Caco-2 (cell line): ENCODE data around the gene ADNP2. TPM values are rescaled to one million over a fixed set of nuclear protein-coding genes. Genes with fewer than 3 reads are reported as not detected.

ENCODE experiments used
- BruUV-seq: library from RNA; stranded (reverse); fragments of 400-500 nt; replicated peaks from 2 replicates; lab custom pipeline; 2021; lab: Mats Ljungman, UMichigan
- CTCF ChIA-PET: fragments of 300-600 bp; sonication (Branson Sonifier 250); formaldehyde crosslinking; loops from one replicate; lab custom pipeline; 2022; ENCODE audit warnings: antibody characterized with exemption; lab: Charles Lee
- POLR2A ChIA-PET: fragments of 300-600 bp; sonication (Branson Sonifier 250); formaldehyde crosslinking; loops from one replicate; lab custom pipeline; 2022; ENCODE audit warnings: antibody characterized with exemption; lab: Charles Lee
- DNase-seq, 2 experiments: peaks; one replicate each; pipeline versions ENCODE4 v3.0.0 to v3.0.0-alpha.2; 2020 to 2022
- H3K27me3 ChIP-seq: replicated peaks from 2 replicates; pipeline ENCODE4 v1.6.0; 2011; ENCODE audit warnings: low read length; ENCODE audit not compliant: control insufficient read depth, insufficient read depth
- H3K36me3 ChIP-seq: 2 replicates; pipeline ENCODE4 v1.5.1; 2011; ENCODE audit warnings: low read length; ENCODE audit not compliant: control insufficient read depth, insufficient read depth
- H3K4me1 ChIP-seq: fragments of 250-450 bp; sonication (Bioruptor Pico); 2 replicates; pipeline ENCODE4 v1.5.1; 2020; ENCODE audit warnings: mild to moderate bottlenecking
- H3K4me3 ChIP-seq: 2 replicates; pipeline ENCODE4 v1.5.1; 2011; ENCODE audit warnings: low read depth, mild to moderate bottlenecking, control low read depth, low read length
- H3K9me3 ChIP-seq: fragments of 250-450 bp; sonication (Bioruptor Pico); 2 replicates; pipeline ENCODE4 v1.5.1; 2020; ENCODE audit warnings: mild to moderate bottlenecking, moderate library complexity
- H3K27ac Mint-ChIP-seq: one replicate; pipeline ENCODE4 v1.8.0; 2022; ENCODE audit warnings: mixed read lengths; ENCODE audit not compliant: unreplicated experiment
- H3K27me3 Mint-ChIP-seq: one replicate; pipeline ENCODE4 v1.8.0; 2022; ENCODE audit warnings: mixed read lengths; ENCODE audit not compliant: insufficient read depth, unreplicated experiment
- H3K36me3 Mint-ChIP-seq: one replicate; pipeline ENCODE4 v1.8.0; 2022; ENCODE audit warnings: mild to moderate bottlenecking, mixed read lengths; ENCODE audit not compliant: insufficient read depth, unreplicated experiment
- H3K4me1 Mint-ChIP-seq: one replicate; pipeline ENCODE4 v1.8.0; 2022; ENCODE audit warnings: low read depth, mixed read lengths; ENCODE audit not compliant: unreplicated experiment
- H3K4me3 Mint-ChIP-seq: one replicate; pipeline ENCODE4 v1.8.0; 2022; ENCODE audit warnings: mild to moderate bottlenecking, moderate library complexity, mixed read lengths; ENCODE audit not compliant: unreplicated experiment
- H3K9me3 Mint-ChIP-seq: one replicate; pipeline ENCODE4 v1.8.0; 2022; ENCODE audit warnings: mixed read lengths; ENCODE audit not compliant: unreplicated experiment
- intact Hi-C: fragments of 100-400 bp; cut with micrococcal nuclease; formaldehyde crosslinking; loops from one replicate; pipeline ENCODE4 v1.10.0; 2022; ENCODE audit not compliant: unreplicated experiment
- total RNA-seq: library from RNA; stranded (reverse); gene quantifications from 2 replicates; pipeline ENCODE4 v1.2.3, GENCODE V29; 2022
- TF ChIP-seq, protein P1 (sequence below), 2 experiments: fragments of 200-600 bp in 1 of 2; IDR thresholded peaks; 1 replicate in 1 of 2; 2 replicates in 1 of 2; pipeline versions ENCODE4 v1.5.1 to v1.8.0; 2011 to 2022; ENCODE audit warnings: antibody characterized with exemption in 1 of 2, control low read depth in 1 of 2, inconsistent platforms in 1 of 2, low read depth in 1 of 2, low read length in 1 of 2, mild to moderate bottlenecking in 1 of 2, moderate library complexity in 1 of 2; ENCODE audit not compliant: insufficient read depth in 1 of 2, severe bottlenecking in 1 of 2, unreplicated experiment in 1 of 2

The ADNP2 gene
- total RNA-seq, 1 experiment from 2014 or later: 22.1 TPM

DNA sequence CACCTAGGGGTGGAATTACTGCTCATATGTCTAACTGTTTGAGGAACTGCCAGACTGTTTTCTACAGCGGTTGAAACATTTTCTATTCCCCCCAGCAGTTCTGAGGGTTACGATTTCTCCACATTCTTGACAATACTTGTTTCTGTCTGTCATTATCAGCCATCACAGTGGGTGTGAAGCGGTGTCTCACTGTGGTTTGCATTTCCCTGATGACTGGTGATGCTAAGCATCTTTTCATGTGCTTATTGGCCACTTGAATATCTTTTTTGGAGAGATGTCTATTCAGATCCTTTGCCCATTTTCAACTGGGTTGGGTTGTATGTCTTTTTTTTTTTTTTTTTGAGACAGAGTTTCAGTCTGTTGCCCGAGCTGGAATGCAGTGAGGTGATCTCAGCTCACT is 63.0 kb downstream of the ADNP2 start:
- no TSS peak for BruUV-seq
- no peaks in the 10 kb centered on the region for H3K36me3 Mint-ChIP-seq
- no peak overlapping the region for H3K27ac Mint-ChIP-seq
- CTCF ChIA-PET: no interaction called here
- no peak for DNase-seq
- no peaks in the 10 kb centered on the region for H3K27me3 Mint-ChIP-seq
- H3K27me3 ChIP-seq: no peaks in the 10 kb centered on the region
- no peaks in the 10 kb centered on the region for H3K36me3 ChIP-seq
- TF ChIP-seq, protein P1, sequence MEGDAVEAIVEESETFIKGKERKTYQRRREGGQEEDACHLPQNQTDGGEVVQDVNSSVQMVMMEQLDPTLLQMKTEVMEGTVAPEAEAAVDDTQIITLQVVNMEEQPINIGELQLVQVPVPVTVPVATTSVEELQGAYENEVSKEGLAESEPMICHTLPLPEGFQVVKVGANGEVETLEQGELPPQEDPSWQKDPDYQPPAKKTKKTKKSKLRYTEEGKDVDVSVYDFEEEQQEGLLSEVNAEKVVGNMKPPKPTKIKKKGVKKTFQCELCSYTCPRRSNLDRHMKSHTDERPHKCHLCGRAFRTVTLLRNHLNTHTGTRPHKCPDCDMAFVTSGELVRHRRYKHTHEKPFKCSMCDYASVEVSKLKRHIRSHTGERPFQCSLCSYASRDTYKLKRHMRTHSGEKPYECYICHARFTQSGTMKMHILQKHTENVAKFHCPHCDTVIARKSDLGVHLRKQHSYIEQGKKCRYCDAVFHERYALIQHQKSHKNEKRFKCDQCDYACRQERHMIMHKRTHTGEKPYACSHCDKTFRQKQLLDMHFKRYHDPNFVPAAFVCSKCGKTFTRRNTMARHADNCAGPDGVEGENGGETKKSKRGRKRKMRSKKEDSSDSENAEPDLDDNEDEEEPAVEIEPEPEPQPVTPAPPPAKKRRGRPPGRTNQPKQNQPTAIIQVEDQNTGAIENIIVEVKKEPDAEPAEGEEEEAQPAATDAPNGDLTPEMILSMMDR (IDR thresholded peaks at IDR 0.05; ENCODE audit: insufficient read depth in 1 of 2, low read depth in 1 of 2, low read length in 1 of 2, severe bottlenecking in 1 of 2, unreplicated experiment in 1 of 2): no peak
- no peaks in the 10 kb centered on the region for H3K4me1 Mint-ChIP-seq
- H3K4me3 Mint-ChIP-seq: no peak overlapping the region
- H3K9me3 ChIP-seq: no peaks in the 10 kb centered on the region
- intact Hi-C loops: no loop called here
- POLR2A ChIA-PET: no interaction called here
- H3K4me3 ChIP-seq: no peak overlapping the region
- H3K4me1 ChIP-seq: no peaks in the 10 kb centered on the region
- H3K9me3 Mint-ChIP-seq: no peaks in the 10 kb centered on the region

DNA sequence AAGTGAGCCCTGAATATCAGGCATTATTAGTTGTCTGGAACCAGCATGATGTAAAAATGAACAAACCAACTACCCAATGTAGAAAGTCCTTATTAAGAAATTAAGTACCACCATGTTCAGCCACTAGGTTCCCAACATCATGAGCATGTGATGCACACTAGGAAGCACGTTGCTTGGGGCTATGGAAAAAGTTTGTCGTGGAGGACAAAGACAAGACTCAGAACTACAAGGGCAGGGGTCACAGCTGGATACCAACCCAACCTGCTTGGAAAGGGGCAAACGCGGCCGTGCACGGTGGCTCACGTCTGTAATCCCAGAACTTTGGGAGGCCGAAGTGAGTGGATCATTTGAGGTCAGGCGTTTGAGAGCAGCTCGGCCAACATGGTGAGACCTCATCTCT is 64.0 kb downstream of the ADNP2 start:
- Mint-ChIP-seq H3K27me3 (no peaks in the 10 kb centered on the region), H3K4me1 (no peaks in the 10 kb centered on the region), H3K4me3 (no peak overlapping the region), H3K9me3 (no peaks in the 10 kb centered on the region), H3K36me3 (no peaks in the 10 kb centered on the region), H3K27ac (no peak overlapping the region)
- H3K4me1 ChIP-seq: no peaks in the 10 kb centered on the region
- H3K27me3 ChIP-seq: no peaks in the 10 kb centered on the region
- CTCF ChIA-PET: no interaction called here
- TF ChIP-seq, protein P1 (IDR thresholded peaks at IDR 0.05; ENCODE audit: insufficient read depth in 1 of 2, low read depth in 1 of 2, low read length in 1 of 2, severe bottlenecking in 1 of 2, unreplicated experiment in 1 of 2): no peak
- H3K4me3 ChIP-seq: no peak overlapping the region
- BruUV-seq: no TSS peak
- intact Hi-C loops: no loop called here
- H3K9me3 ChIP-seq: no peaks in the 10 kb centered on the region
- DNase-seq: no peak
- H3K36me3 ChIP-seq: no peaks in the 10 kb centered on the region
- POLR2A ChIA-PET: no interaction called here

DNA sequence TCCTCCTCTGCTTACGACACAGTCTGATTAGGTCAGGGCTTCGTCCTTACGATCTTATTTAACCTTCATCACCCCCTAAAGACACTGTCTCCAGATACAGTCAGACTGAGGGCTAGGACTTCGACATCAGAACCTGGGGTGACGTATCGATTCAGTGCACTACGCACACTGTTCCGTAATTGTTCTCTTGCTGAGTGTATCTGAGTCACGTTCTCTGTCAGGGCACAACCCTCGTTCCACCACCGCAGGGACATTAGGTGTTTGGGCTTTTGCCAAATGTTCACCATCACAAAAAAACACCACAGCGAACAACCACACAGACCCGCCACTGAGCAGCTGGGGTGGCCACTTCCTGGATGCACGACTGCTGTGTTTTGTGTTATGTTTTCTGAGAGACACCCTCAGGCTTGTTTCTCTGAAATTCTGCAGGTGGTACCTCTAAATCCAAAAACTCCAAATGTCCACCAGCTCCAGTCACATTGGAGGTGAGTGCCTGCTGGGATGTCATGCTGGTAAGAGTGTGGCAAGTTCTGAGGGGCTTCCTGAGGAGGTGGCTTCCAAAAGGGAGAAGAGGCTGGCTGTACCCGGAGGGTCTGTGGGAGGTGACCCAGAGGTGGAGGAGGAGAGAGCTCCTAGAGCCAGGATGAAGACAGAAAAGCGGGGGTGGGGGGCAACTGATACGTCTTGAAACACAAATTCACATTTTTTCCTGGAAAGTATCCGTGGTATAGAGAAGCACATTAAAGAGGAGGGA is 66.6 kb downstream of the ADNP2 start:
- POLR2A ChIA-PET: no interaction called here
- no peaks in the 10 kb centered on the region for H3K4me1 ChIP-seq
- CTCF ChIA-PET: no interaction called here

More for the DNA sequence above, 66.6 kb downstream of the ADNP2 start:
- H3K9me3 ChIP-seq: no peaks in the 10 kb centered on the region
- no peaks in the 10 kb centered on the region for H3K9me3 Mint-ChIP-seq
- no TSS peak for BruUV-seq
- no peaks in the 10 kb centered on the region for H3K27me3 Mint-ChIP-seq
- no peak overlapping the region for H3K27ac Mint-ChIP-seq
- H3K36me3 ChIP-seq: no peaks in the 10 kb centered on the region
- no peak overlapping the region for H3K4me3 Mint-ChIP-seq
- intact Hi-C loops: no loop called here
- H3K4me1 Mint-ChIP-seq: no peaks in the 10 kb centered on the region
- H3K27me3 ChIP-seq: no peaks in the 10 kb centered on the region
- H3K4me3 ChIP-seq: no peak overlapping the region
- TF ChIP-seq, protein P1 (IDR thresholded peaks at IDR 0.05; ENCODE audit: insufficient read depth in 1 of 2, low read depth in 1 of 2, low read length in 1 of 2, severe bottlenecking in 1 of 2, unreplicated experiment in 1 of 2): no peak
- H3K36me3 Mint-ChIP-seq: no peaks in the 10 kb centered on the region
- DNase-seq: no peak
